Measurements from ENCODE around the gene SORCS2. TPM values are rescaled to one million over a fixed set of nuclear protein-coding genes. Genes with fewer than 3 reads are reported as not detected.

SORCS2 gene
- total RNA-seq, 5 donors from 2014 or later (not counting 1 experiment from before 2014, with no cell fraction given) = 0.22 TPM; not detected in 4

GRCh38 chr4:7427831-7428260, 235.5 kb downstream of the SORCS2 start:
- DNase-seq = peak in 1 of 35 experiments; percentile 17
- no peaks in the 10 kb centered on the region for H3K9me3 Mint-ChIP-seq

GRCh38 chr4:7428261-7429068, 236.1 kb downstream of the SORCS2 start:
- 79% methylated on average over 16 of the region's 16 CpGs for WGBS (ENCODE audit: insufficient coverage)
- H3K27me3 ChIP-seq (replicated peaks in 1 of 2; ENCODE audit: control insufficient read depth in 2 of 2, extremely low read depth in 1 of 2, insufficient read depth in 2 of 2, low read length in 1 of 2) = peaks cover 0 to 13% of the 10 kb centered on the region in 2 experiments
- H3K27me3 Mint-ChIP-seq = peaks cover 2 to 8% of the 10 kb centered on the region in 2 donors
- H3K4me1 Mint-ChIP-seq = no peaks in the 10 kb centered on the region
- H3K27ac ChIP-seq (ENCODE audit: low read length) = no peak overlapping the region
- CTCF ChIA-PET = no interaction called here
- H3K4me1 ChIP-seq (ENCODE audit: control insufficient read depth in 1 of 2, extremely low read depth in 1 of 2, insufficient read depth in 2 of 2, low read length in 2 of 2) = no peaks in the 10 kb centered on the region
- DNase-seq (peak in 1 of 35 experiments; percentile 23), ATAC-seq (replicated peaks in 1 of 4) (no peak)
- POLR2A ChIA-PET = no interaction called here
- H3K36me3 ChIP-seq (ENCODE audit: control insufficient read depth in 2 of 2, extremely low read depth in 1 of 2, insufficient read depth in 1 of 2, low read length in 1 of 2) = no peaks in the 10 kb centered on the region
- no peak overlapping the region for H3K27ac Mint-ChIP-seq
- H3K9me3 ChIP-seq = no peaks in the 10 kb centered on the region
- no peak overlapping the region for H3K4me3 ChIP-seq (ENCODE audit: control insufficient read depth in 1 of 2, extremely low read depth in 1 of 2, low read length in 1 of 2)
- H3K36me3 Mint-ChIP-seq = no peaks in the 10 kb centered on the region
- no peak overlapping the region for H3K4me3 Mint-ChIP-seq
- no peaks in the 10 kb centered on the region for H3K9me3 Mint-ChIP-seq

More at GRCh38 chr4:7427831-7428260, 235.5 kb downstream of the SORCS2 start:
- Histone ChIP-seq H3K27me3 (replicated peaks in 1 of 2; ENCODE audit: control insufficient read depth in 2 of 2, extremely low read depth in 1 of 2, insufficient read depth in 2 of 2, low read length in 1 of 2) (peaks cover 0 to 16% of the 10 kb centered on the region in 2 experiments), H3K4me1 (ENCODE audit: control insufficient read depth in 1 of 2, extremely low read depth in 1 of 2, insufficient read depth in 2 of 2, low read length in 2 of 2) (no peaks in the 10 kb centered on the region), H3K9me3 (no peaks in the 10 kb centered on the region), H3K4me3 (ENCODE audit: control insufficient read depth in 1 of 2, extremely low read depth in 1 of 2, low read length in 1 of 2) (no peak overlapping the region), H3K27ac (ENCODE audit: low read length) (no peak overlapping the region), H3K36me3 (ENCODE audit: control insufficient read depth in 2 of 2, extremely low read depth in 1 of 2, insufficient read depth in 1 of 2, low read length in 1 of 2) (no peaks in the 10 kb centered on the region)
- Mint-ChIP-seq H3K27me3 (peaks cover 5 to 10% of the 10 kb centered on the region in 2 donors), H3K36me3 (no peaks in the 10 kb centered on the region), H3K27ac (no peak overlapping the region), H3K4me3 (no peak overlapping the region), H3K4me1 (no peaks in the 10 kb centered on the region)
- 71% methylated on average over 8 of the region's 13 CpGs for WGBS (ENCODE audit: insufficient coverage)
- ChIA-PET POLR2A (no interaction called here), CTCF (no interaction called here)
- ATAC-seq (replicated peaks in 1 of 4) = no peak

DNA sequence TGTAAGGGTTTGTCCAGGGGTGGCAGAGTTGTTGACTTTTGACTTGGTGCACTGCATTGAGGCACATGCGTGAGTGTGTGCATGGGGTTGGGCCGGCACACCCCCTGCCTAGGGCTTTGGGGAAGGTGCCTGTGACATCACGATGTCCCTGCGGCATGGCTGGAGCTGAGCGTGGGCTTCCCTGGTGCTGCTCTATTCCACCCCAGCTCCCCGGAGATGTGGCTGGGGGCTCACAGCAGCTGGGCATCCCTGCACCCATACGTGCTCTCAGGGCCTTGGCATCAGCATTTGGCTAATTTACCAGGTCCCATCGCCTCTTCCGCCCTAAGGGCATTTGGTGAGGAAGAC, 236.7 kb downstream of the SORCS2 start:
- no peaks in the 10 kb centered on the region for H3K9me3 ChIP-seq
- Mint-ChIP-seq H3K4me3 (no peak overlapping the region), H3K27me3 (peaks cover 2 to 8% of the 10 kb centered on the region in 2 donors), H3K4me1 (no peaks in the 10 kb centered on the region), H3K9me3 (no peaks in the 10 kb centered on the region), H3K27ac (no peak overlapping the region), H3K36me3 (no peaks in the 10 kb centered on the region)
- no peaks in the 10 kb centered on the region for H3K36me3 ChIP-seq (ENCODE audit: control insufficient read depth in 2 of 2, extremely low read depth in 1 of 2, insufficient read depth in 1 of 2, low read length in 1 of 2)
- H3K27me3 ChIP-seq (replicated peaks in 1 of 2; ENCODE audit: control insufficient read depth in 2 of 2, extremely low read depth in 1 of 2, insufficient read depth in 2 of 2, low read length in 1 of 2) = peaks cover 0 to 16% of the 10 kb centered on the region in 2 experiments
- H3K4me3 ChIP-seq (ENCODE audit: control insufficient read depth in 1 of 2, extremely low read depth in 1 of 2, low read length in 1 of 2) = no peak overlapping the region
- H3K27ac ChIP-seq (ENCODE audit: low read length) = no peak overlapping the region
- WGBS (ENCODE audit: insufficient coverage) = 84% methylated on average over 6 of the region's 9 CpGs
- ATAC-seq (replicated peaks in 1 of 4) (no peak), DNase-seq (peak in 2 of 35 experiments; percentile 1 to 17)
- H3K4me1 ChIP-seq (ENCODE audit: control insufficient read depth in 1 of 2, extremely low read depth in 1 of 2, insufficient read depth in 2 of 2, low read length in 2 of 2) = no peaks in the 10 kb centered on the region
- POLR2A ChIA-PET = no interaction called here
- CTCF ChIA-PET = no interaction called here

DNA sequence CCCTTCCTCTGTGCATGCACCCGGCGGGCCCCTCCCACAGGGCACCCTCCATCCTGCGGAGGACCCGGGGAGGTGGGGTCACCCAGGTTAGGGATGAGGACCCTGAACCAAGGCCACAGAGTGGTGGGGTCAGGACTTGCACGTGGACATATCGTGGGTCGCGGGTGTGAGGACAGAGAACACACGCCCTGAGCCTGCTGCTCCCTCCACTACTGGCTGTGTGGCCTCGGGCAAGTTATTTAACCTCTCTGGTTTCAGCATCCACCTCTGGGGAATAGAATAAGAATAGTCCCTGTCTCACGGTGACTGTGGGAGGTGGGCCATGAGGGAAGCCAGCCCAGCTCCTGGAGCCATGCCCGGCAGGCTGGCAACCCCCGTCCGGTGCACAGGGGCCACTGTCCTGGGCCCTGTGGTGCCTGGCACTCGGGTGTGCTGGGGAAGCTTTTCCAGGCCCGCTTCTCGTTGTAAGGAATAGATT, 237.3 kb downstream of the SORCS2 start:
- peak in 1 of 35 experiments; percentile 18 for DNase-seq
- Mint-ChIP-seq H3K27ac (no peak overlapping the region), H3K36me3 (no peaks in the 10 kb centered on the region), H3K4me3 (no peak overlapping the region), H3K4me1 (no peaks in the 10 kb centered on the region), H3K27me3 (peaks cover 2 to 8% of the 10 kb centered on the region in 2 donors), H3K9me3 (no peaks in the 10 kb centered on the region)
- WGBS (ENCODE audit: insufficient coverage) = 72% methylated on average over 11 of the region's 17 CpGs
- peaks cover 0 to 19% of the 10 kb centered on the region in 2 experiments for H3K27me3 ChIP-seq (replicated peaks in 1 of 2; ENCODE audit: control insufficient read depth in 2 of 2, extremely low read depth in 1 of 2, insufficient read depth in 2 of 2, low read length in 1 of 2)
- ATAC-seq (replicated peaks in 1 of 4) = no peak
- no peak overlapping the region for H3K27ac ChIP-seq (ENCODE audit: low read length)
- no peaks in the 10 kb centered on the region for H3K36me3 ChIP-seq (ENCODE audit: control insufficient read depth in 2 of 2, extremely low read depth in 1 of 2, insufficient read depth in 1 of 2, low read length in 1 of 2)
- no peaks in the 10 kb centered on the region for H3K9me3 ChIP-seq
- no peak overlapping the region for H3K4me3 ChIP-seq (ENCODE audit: control insufficient read depth in 1 of 2, extremely low read depth in 1 of 2, low read length in 1 of 2)
- ChIA-PET CTCF (no interaction called here), POLR2A (no interaction called here)
- H3K4me1 ChIP-seq (ENCODE audit: control insufficient read depth in 1 of 2, extremely low read depth in 1 of 2, insufficient read depth in 2 of 2, low read length in 2 of 2) = no peaks in the 10 kb centered on the region

DNA sequence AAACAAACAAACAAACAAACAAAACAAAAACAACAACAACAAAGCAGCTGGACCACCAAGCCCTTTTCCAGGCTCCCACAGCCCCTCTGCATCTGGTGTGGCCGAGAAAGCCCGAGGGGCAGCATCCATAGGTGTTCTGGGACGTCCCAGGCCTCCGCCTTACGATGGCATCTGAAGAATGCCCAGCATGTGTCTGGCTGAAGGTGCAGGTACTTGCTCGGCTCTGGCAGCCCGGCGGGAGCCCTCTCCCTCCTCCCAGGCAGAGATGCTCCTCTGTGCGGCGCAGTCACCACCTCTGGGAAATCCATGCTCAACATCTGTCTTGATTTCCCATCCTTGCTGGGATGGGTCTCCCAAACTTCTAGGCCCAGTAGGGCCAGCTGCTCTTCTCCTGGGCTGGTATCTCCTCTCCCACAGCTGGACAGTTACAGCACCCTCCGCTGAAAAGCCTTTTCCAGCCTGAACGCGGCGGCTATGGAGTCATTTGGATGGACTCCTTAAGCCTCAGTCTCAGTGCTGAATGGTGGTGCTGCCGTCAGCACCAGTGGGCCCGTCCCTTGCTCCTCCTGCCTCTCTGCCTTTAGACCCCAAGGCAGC, 238.1 kb downstream of the SORCS2 start:
- CTCF ChIA-PET = no interaction called here
- Histone ChIP-seq H3K4me1 (ENCODE audit: control insufficient read depth in 1 of 2, extremely low read depth in 1 of 2, insufficient read depth in 2 of 2, low read length in 2 of 2) (no peaks in the 10 kb centered on the region), H3K4me3 (ENCODE audit: control insufficient read depth in 1 of 2, extremely low read depth in 1 of 2, low read length in 1 of 2) (no peak overlapping the region), H3K36me3 (ENCODE audit: control insufficient read depth in 2 of 2, extremely low read depth in 1 of 2, insufficient read depth in 1 of 2, low read length in 1 of 2) (no peaks in the 10 kb centered on the region), H3K27ac (ENCODE audit: low read length) (no peak overlapping the region), H3K9me3 (no peaks in the 10 kb centered on the region), H3K27me3 (replicated peaks in 1 of 2; ENCODE audit: control insufficient read depth in 2 of 2, extremely low read depth in 1 of 2, insufficient read depth in 2 of 2, low read length in 1 of 2) (peaks cover 0 to 22% of the 10 kb centered on the region in 2 experiments)
- peaks cover 2 to 8% of the 10 kb centered on the region in 2 donors for H3K27me3 Mint-ChIP-seq
- DNase-seq (peak in 1 of 35 experiments; percentile 11), ATAC-seq (replicated peaks in 1 of 4) (no peak)
- no peak overlapping the region for H3K27ac Mint-ChIP-seq
- no peaks in the 10 kb centered on the region for H3K36me3 Mint-ChIP-seq
- peaks cover 0 to 4% (median 0%) of the 10 kb centered on the region in 3 donors for H3K4me1 Mint-ChIP-seq
- POLR2A ChIA-PET = no interaction called here
- 58% methylated on average over 15 of the region's 16 CpGs for WGBS (ENCODE audit: insufficient coverage)
- H3K9me3 Mint-ChIP-seq = no peaks in the 10 kb centered on the region
- no peak overlapping the region for H3K4me3 Mint-ChIP-seq

- CTCF ChIA-PET = no interaction called here
- peaks cover 0 to 6% (median 0%) of the 10 kb centered on the region in 3 donors for H3K4me1 Mint-ChIP-seq
- H3K9me3 Mint-ChIP-seq = no peaks in the 10 kb centered on the region
Measured at GRCh38 chr4:7430965-7431695, 238.8 kb downstream of the SORCS2 start.

More at GRCh38 chr4:7430965-7431695, 238.8 kb downstream of the SORCS2 start:
- H3K4me1 ChIP-seq (ENCODE audit: control insufficient read depth in 1 of 2, extremely low read depth in 1 of 2, insufficient read depth in 2 of 2, low read length in 2 of 2) = no peaks in the 10 kb centered on the region
- DNase-seq (no peak), ATAC-seq (replicated peaks in 1 of 4) (no peak)
- POLR2A ChIA-PET = no interaction called here
- Mint-ChIP-seq H3K36me3 (no peaks in the 10 kb centered on the region), H3K27me3 (peaks cover 2 to 8% of the 10 kb centered on the region in 2 donors), H3K27ac (no peak overlapping the region), H3K4me3 (no peak overlapping the region)
- no peak overlapping the region for H3K27ac ChIP-seq (ENCODE audit: low read length)
- H3K36me3 ChIP-seq (ENCODE audit: control insufficient read depth in 2 of 2, extremely low read depth in 1 of 2, insufficient read depth in 1 of 2, low read length in 1 of 2) = no peaks in the 10 kb centered on the region
- no peaks in the 10 kb centered on the region for H3K9me3 ChIP-seq
- no peak overlapping the region for H3K4me3 ChIP-seq (ENCODE audit: control insufficient read depth in 1 of 2, extremely low read depth in 1 of 2, low read length in 1 of 2)
- WGBS (ENCODE audit: insufficient coverage) = 77% methylated on average over 11 of the region's 17 CpGs
- H3K27me3 ChIP-seq (replicated peaks in 1 of 2; ENCODE audit: control insufficient read depth in 2 of 2, extremely low read depth in 1 of 2, insufficient read depth in 2 of 2, low read length in 1 of 2) = peaks cover 0 to 22% of the 10 kb centered on the region in 2 experiments
